Body of pancreas (tissue), 4 donors: ENCODE data around the gene DUSP19. TPM values are rescaled to one million over a fixed set of nuclear protein-coding genes. Genes with fewer than 3 reads are reported as not detected.
"Not testable (repeated sequence)": the region's sequence is repeated elsewhere in the genome, so short reads cannot be mapped to it uniquely, and the experiment has no call there.

Source experiments
- ATAC-seq: fragments of 150-250 bp; one replicate; pipeline ENCODE4 v1.9.1; 2016
- DNase-seq, 4 donors: peaks; one replicate each; pipeline ENCODE4 v3.0.0-alpha.2; 2019
- H3K27ac ChIP-seq, 4 donors: fragments of 200-600 bp; sonication (generic); 1 replicate in 3 of 4; 2 replicates in 1 of 4; pipeline versions ENCODE4 v1.5.1 to v1.6.1; 2016 to 2019; ENCODE audit warnings: mild to moderate bottlenecking in 1 of 4, mixed read lengths in 1 of 4, moderate library complexity in 1 of 4
- H3K27me3 ChIP-seq, 2 donors: fragments of 200-600 bp; sonication (generic); one replicate each; pipeline ENCODE4 v1.6.0; 2016; ENCODE audit warnings: mild to moderate bottlenecking in 1 of 2
- H3K36me3 ChIP-seq, 2 donors: fragments of 200-600 bp; sonication (generic); replicated peaks in 1 of 2; 2 replicates each; pipeline ENCODE4 v1.5.1; 2016; ENCODE audit warnings: low read depth in 2 of 2; ENCODE audit not compliant: insufficient read depth in 1 of 2
- H3K4me1 ChIP-seq: fragments of 200-600 bp; sonication (generic); one replicate; pipeline ENCODE4 v1.6.0; 2016
- H3K4me3 ChIP-seq, 2 donors: fragments of 200-600 bp; sonication (generic); 1 replicate in 1 of 2; 2 replicates in 1 of 2; pipeline ENCODE4 v1.5.1; 2016 to 2019
- H3K9me3 ChIP-seq, 3 donors: fragments of 200-600 bp; sonication (generic); 1 replicate in 2 of 3; 2 replicates in 1 of 3; pipeline ENCODE4 v1.5.1; 2016
- CTCF ChIP-seq, 7 experiments: fragments of 450-650 bp in 4 of 7; fragments of 200-600 bp in 3 of 7; sonication (generic) in 3 of 7; IDR thresholded peaks; one replicate each; pipeline ENCODE4 v1.5.1; 2016 to 2019; ENCODE audit warnings: antibody characterized with exemption in 7 of 7
- POLR2A ChIP-seq, 3 donors: fragments of 450-650 bp; IDR thresholded peaks; one replicate each; pipeline ENCODE4 v1.6.1; 2016; ENCODE audit warnings: antibody characterized with exemption in 3 of 3, mild to moderate bottlenecking in 2 of 3
- WGBS, 2 donors: methylation state at CpG; one replicate each; pipeline ENCODE4 v1.1.5; 2017; 5-methylcytosine and 5-hydroxymethylcytosine counted together
- intact Hi-C: fragments of 100-400 bp; cut with DNase I; formaldehyde crosslinking; loops from one replicate; pipeline ENCODE4 v1.15.1; 2023
- total RNA-seq, 2 donors: library from RNA; depleted of rRNA; stranded (reverse); fragments of >200 nt; gene quantifications; one replicate each; pipeline ENCODE4 v1.1.0, GENCODE V29; 2016

Gene DUSP19
- total RNA-seq, 2 donors from 2014 or later: 1.6 to 2.0 TPM

- H3K9me3 ChIP-seq: no peaks in the 10 kb centered on the region
- H3K4me3 ChIP-seq: peak within 1 kb of the TSS; percentile 42 to 79
- peaks cover 34% of the 10 kb centered on the region for H3K4me1 ChIP-seq
- peak; percentile 87 for ATAC-seq
- H3K27ac ChIP-seq: peak within 1 kb of the TSS; percentile 91 to 99 (median 96)
- DNase-seq: peak; percentile 92 to 96 (median 92)
- no peaks in the 10 kb centered on the region for H3K36me3 ChIP-seq
- intact Hi-C loops: no loop called here
- WGBS, 2 donors: 1 to 5% methylated on average over 17 to 35 of the region's 68 CpGs
- peak; percentile 51 to 99 (median 98) for TF ChIP-seq CTCF (IDR thresholded peaks at IDR 0.05)
- TF ChIP-seq POLR2A (IDR thresholded peaks at IDR 0.05): peak; percentile 66 to 76 (median 70)
- no peaks in the 10 kb centered on the region for H3K27me3 ChIP-seq
These were observed 39.9 kb upstream of the DUSP19 start, which contains the start of gene NCKAP1 for GRCh38 chr2:183038341-183039300. NCKAP1 (minus strand) TSS chr2:183038457; CDS start chr2:183038099, 358 bp downstream.

- ATAC-seq: no peak
- no peak for TF ChIP-seq POLR2A (IDR thresholded peaks at IDR 0.05)
- TF ChIP-seq CTCF (IDR thresholded peaks at IDR 0.05): no peak
- no peak overlapping the region for H3K27ac ChIP-seq
- H3K4me1 ChIP-seq: peaks cover 16% of the 10 kb centered on the region
- no peaks in the 10 kb centered on the region for H3K27me3 ChIP-seq
- H3K36me3 ChIP-seq: no peaks in the 10 kb centered on the region
- DNase-seq: no peak
- 86 to 92% methylated on average over 2 of the region's 2 CpGs for WGBS, 2 donors
- H3K9me3 ChIP-seq: no peaks in the 10 kb centered on the region
- intact Hi-C loops: no loop called here
- no peak overlapping the region for H3K4me3 ChIP-seq
These were observed 37.9 kb upstream of the DUSP19 start for GRCh38 chr2:183040604-183041003.

- H3K36me3 ChIP-seq, H3K4me1 ChIP-seq, DNase-seq, H3K27me3 ChIP-seq, ATAC-seq, H3K9me3 ChIP-seq, H3K27ac ChIP-seq, H3K4me3 ChIP-seq, intact Hi-C loops: not testable (repeated sequence)
- whole genome bisulfite sequencing, 2 donors: 86 to 87% methylated on average over 8 of the region's 8 CpGs
These were observed 35.0 kb upstream of the DUSP19 start for GRCh38 chr2:183043580-183043979.

GRCh38 chr2:183047486-183048125 is 30.9 kb upstream of the DUSP19 start:
- ATAC-seq, H3K4me1 ChIP-seq, H3K36me3 ChIP-seq, H3K9me3 ChIP-seq, DNase-seq, H3K4me3 ChIP-seq, H3K27me3 ChIP-seq, intact Hi-C loops, H3K27ac ChIP-seq: not testable (repeated sequence)
- WGBS, 2 donors: 91 to 94% methylated on average over 5 of the region's 5 CpGs

GRCh38 chr2:183049420-183049819 is 29.1 kb upstream of the DUSP19 start:
- intact Hi-C loops: no loop called here
- Histone ChIP-seq H3K27me3 (no peaks in the 10 kb centered on the region), H3K27ac (no peak overlapping the region), H3K4me1 (no peaks in the 10 kb centered on the region), H3K9me3 (no peaks in the 10 kb centered on the region), H3K4me3 (no peak overlapping the region), H3K36me3 (no peaks in the 10 kb centered on the region)
- TF ChIP-seq POLR2A (IDR thresholded peaks at IDR 0.05): no peak
- no peak for TF ChIP-seq CTCF (IDR thresholded peaks at IDR 0.05)
- 84 to 87% methylated on average over 5 of the region's 5 CpGs for WGBS, 2 donors
- ATAC-seq: no peak
- no peak for DNase-seq
